GM12878 (cell line): ENCODE data around the gene RAB21. TPM values are rescaled to one million over a fixed set of nuclear protein-coding genes. Genes with fewer than 3 reads are reported as not detected.

Experiments
- ATAC-seq: fragments of 200-7000 bp; cut with Tn5 transposase; 3 replicates; pipeline ENCODE4 v1.9.1; 2020; ENCODE audit warnings: mild to moderate bottlenecking, moderate library complexity
- BruUV-seq: library from RNA; stranded (reverse); fragments of 400-500 nt; replicated peaks from 2 replicates; lab custom pipeline; 2021; lab: Mats Ljungman, UMichigan
- CTCF ChIA-PET: fragments of 300-600 bp; sonication (Branson Sonifier 250); formaldehyde crosslinking; extraction: SDS; loops from one replicate; lab custom pipeline; 2021; ENCODE audit warnings: inconsistent platforms; lab: Yijun Ruan, JAX
- POLR2A ChIA-PET: fragments of 350-600 bp; formaldehyde crosslinking; extraction: SDS; loops from one replicate; lab custom pipeline; 2021; ENCODE audit warnings: inconsistent platforms; lab: Charles Lee
- RAD21 ChIA-PET: fragments of 300-600 bp; sonication (Branson Sonifier 250); formaldehyde crosslinking; loops from one replicate; lab custom pipeline; 2023; ENCODE audit warnings: antibody characterized with exemption; ENCODE audit not compliant: unreplicated experiment; lab: Charles Lee
- SMC1A ChIA-PET: fragments of 300-600 bp; sonication (Branson Sonifier 250); formaldehyde crosslinking; loops from one replicate; lab custom pipeline; 2023; ENCODE audit not compliant: unreplicated experiment, uncharacterized antibody; lab: Charles Lee
- DNase-seq: peaks from one replicate; pipeline ENCODE4 v3.0.0-alpha.2; 2011; ENCODE audit warnings: low read depth, low spot score
- FAIRE-seq: peaks from 3 replicates; lab custom pipeline; 2011; peaks lifted over from hg19 to GRCh38; lab: Jason Lieb, UNC
- H2AFZ ChIP-seq: 2 replicates; pipeline ENCODE4 v1.6.0; 2011; ENCODE audit warnings: low read depth, low read length, control low read depth; ENCODE audit not compliant: control insufficient read depth
- H3K27ac ChIP-seq: 2 replicates; pipeline ENCODE4 v1.5.1; 2011; ENCODE audit warnings: control low read depth; ENCODE audit not compliant: control insufficient read depth, insufficient read depth
- H3K27me3 ChIP-seq, 2 experiments: replicated peaks in 1 of 2; 2 replicates each; pipeline versions ENCODE4 v1.6.0 to v1.6.1; 2011; ENCODE audit warnings: low read length in 1 of 2; ENCODE audit not compliant: control insufficient read depth in 2 of 2, insufficient read depth in 2 of 2
- H3K36me3 ChIP-seq, 2 experiments: 2 replicates each; pipeline ENCODE4 v1.5.1; 2011; ENCODE audit warnings: low read length in 1 of 2; ENCODE audit not compliant: control insufficient read depth in 2 of 2, insufficient read depth in 2 of 2
- H3K4me1 ChIP-seq: 2 replicates; pipeline ENCODE4 v1.6.1; 2011; ENCODE audit warnings: mild to moderate bottlenecking, low read length, moderate library complexity, mixed read lengths; ENCODE audit not compliant: control insufficient read depth, insufficient read depth
- H3K4me2 ChIP-seq: 2 replicates; pipeline ENCODE4 v1.6.0; 2011; ENCODE audit warnings: control low read depth; ENCODE audit not compliant: control insufficient read depth, insufficient read depth
- H3K4me3 ChIP-seq: fragments of 200-600 bp; sonication (generic); 2 replicates; pipeline ENCODE4 v1.5.1; 2016
- H3K79me2 ChIP-seq: 2 replicates; pipeline ENCODE4 v1.6.0; 2011; ENCODE audit warnings: low read length; ENCODE audit not compliant: control insufficient read depth, insufficient read depth
- H3K9ac ChIP-seq: 2 replicates; pipeline ENCODE4 v1.8.0; 2011; ENCODE audit warnings: low read length, control low read depth, mixed read lengths; ENCODE audit not compliant: control insufficient read depth, insufficient read depth
- H3K9me3 ChIP-seq: replicated peaks from 3 replicates; pipeline ENCODE4 v1.5.1; 2011; ENCODE audit warnings: mild to moderate bottlenecking, low read length; ENCODE audit not compliant: control insufficient read depth, insufficient read depth
- H4K20me1 ChIP-seq: 2 replicates; pipeline ENCODE4 v1.6.0; 2011; ENCODE audit not compliant: control insufficient read depth, insufficient read depth
- JUNB ChIP-seq: IDR thresholded peaks from 2 replicates; pipeline ENCODE4 v1.6.1; 2016; ENCODE audit warnings: antibody characterized with exemption, mild to moderate bottlenecking
- POLR2A ChIP-seq: IDR thresholded peaks from 2 replicates; pipeline ENCODE4 v1.6.1; 2011; ENCODE audit warnings: low read depth, mild to moderate bottlenecking, low read length
- RB1 ChIP-seq: fragments of 450-650 bp; formaldehyde crosslinking; IDR thresholded peaks from 2 replicates; pipeline ENCODE4 v1.6.1; 2017; ENCODE audit warnings: mild to moderate bottlenecking, borderline replicate concordance
- REST ChIP-seq: IDR thresholded peaks from 2 replicates; pipeline ENCODE4 v1.6.1; 2012; ENCODE audit warnings: mild to moderate bottlenecking, low read depth, low read length
- RUNX3 ChIP-seq: IDR thresholded peaks from 2 replicates; pipeline ENCODE4 v1.6.1; 2012; ENCODE audit warnings: low read length, inconsistent platforms
- ZBTB33 ChIP-seq: fragments of 450-650 bp; IDR thresholded peaks from 2 replicates; pipeline ENCODE4 v1.6.1; 2017; ENCODE audit warnings: mild to moderate bottlenecking
- WGBS: methylation state at CpG from one replicate; pipeline ENCODE4 v1.1.6; 2016; ENCODE audit warnings: low lambda C conversion rate; ENCODE audit not compliant: insufficient replicate concordance, insufficient coverage; ENCODE audit errors: missing lambda C conversion rate; 5-methylcytosine and 5-hydroxymethylcytosine counted together
- in situ Hi-C: fragments of 300-500 bp; cut with MboI; formaldehyde crosslinking; loops from 9 replicates; pipeline ENCODE4 v1.14.3; 2018; ENCODE audit warnings: mixed read lengths
- intact Hi-C: fragments of 100-400 bp; cut with micrococcal nuclease; formaldehyde crosslinking; loops from one replicate; pipeline ENCODE4 v1.14.2; 2022; ENCODE audit not compliant: unreplicated experiment
- polyA plus RNA-seq, 11 experiments: library from polyadenylated mRNA; depleted of rRNA in 4 of 11; unstranded in 6 of 11; stranded (reverse) in 5 of 11; fragments of >200 nt; fragmentation: Nextera tagmentation in 4 of 11; fragmentation: Illumina TruSeq in 1 of 11; extraction: Ambion mirVana in 4 of 11; extraction: Trizol in 1 of 11; gene quantifications; 1 replicate in 1 of 11; 2 replicates in 10 of 11; pipeline versions ENCODE4 v1.2.1 to v1.2.3, GENCODE V29; 2011 to 2016; ENCODE audit warnings: inconsistent platforms in 2 of 11, missing spikeins in 2 of 11, low read depth in 1 of 11
- total RNA-seq, 4 experiments: library from RNA; depleted of rRNA in 3 of 4; stranded (reverse); fragments of >200 nt in 3 of 4; fragmentation: Illumina TruSeq in 1 of 4; extraction: Trizol in 1 of 4; gene quantifications; 2 replicates each; pipeline versions ENCODE4 v1.2.1 to v1.2.3, GENCODE V29; 2013 to 2021

Gene RAB21
- total and polyA plus RNA-seq, 10 of the 15 experiments (the other 5 are each of a cell fraction or from before 2014, with no cell fraction given): 2.8 to 42.8 (median 16.1) TPM

- peaks cover 4 to 5% of the 10 kb centered on the region in 2 experiments for H3K36me3 ChIP-seq
- SMC1A ChIA-PET: no interaction called here
- ATAC-seq (peak; percentile 80), DNase-seq (no peak), FAIRE-seq (no peak)
- 9% methylated on average over 4 of the region's 4 CpGs for WGBS
- no TSS peak for BruUV-seq
- H3K4me1 ChIP-seq: no peaks in the 10 kb centered on the region
- CTCF ChIA-PET: no interaction called here
- POLR2A ChIA-PET: no interaction called here
- intact Hi-C loops (no loop called here), in situ Hi-C loops (loop anchor here (5.0 kb wide), 1 partner anchor 155 kb away; the partner anchor contains the start of gene TPH2)
- no peaks in the 10 kb centered on the region for H3K27me3 ChIP-seq
- no peaks in the 10 kb centered on the region for H3K9me3 ChIP-seq
- no peak overlapping the region for H2AFZ ChIP-seq
- H3K4me2 ChIP-seq: no peak overlapping the region
- RAD21 ChIA-PET: no interaction called here
- H3K9ac ChIP-seq: no peak overlapping the region
- H3K27ac ChIP-seq: no peak overlapping the region
- H4K20me1 ChIP-seq: no peaks in the 10 kb centered on the region
- no peaks in the 10 kb centered on the region; the same call in 1 of the 2 replicates for H3K79me2 ChIP-seq
- H3K4me3 ChIP-seq: no peak overlapping the region
- no peak for TF ChIP-seq ZBTB33
- no peak for TF ChIP-seq RB1
- peak; percentile 38 for TF ChIP-seq JUNB
- no peak for TF ChIP-seq POLR2A
- TF ChIP-seq RUNX3: 0 out of 2 replicates have a peak, but pooled peaks have one; percentile 18
- no peak for TF ChIP-seq REST
Measured at GRCh38 chr12:71782017-71782416, 27.4 kb downstream of the RAB21 start.
